ENCODE data around the gene CDHR5.

DNA sequence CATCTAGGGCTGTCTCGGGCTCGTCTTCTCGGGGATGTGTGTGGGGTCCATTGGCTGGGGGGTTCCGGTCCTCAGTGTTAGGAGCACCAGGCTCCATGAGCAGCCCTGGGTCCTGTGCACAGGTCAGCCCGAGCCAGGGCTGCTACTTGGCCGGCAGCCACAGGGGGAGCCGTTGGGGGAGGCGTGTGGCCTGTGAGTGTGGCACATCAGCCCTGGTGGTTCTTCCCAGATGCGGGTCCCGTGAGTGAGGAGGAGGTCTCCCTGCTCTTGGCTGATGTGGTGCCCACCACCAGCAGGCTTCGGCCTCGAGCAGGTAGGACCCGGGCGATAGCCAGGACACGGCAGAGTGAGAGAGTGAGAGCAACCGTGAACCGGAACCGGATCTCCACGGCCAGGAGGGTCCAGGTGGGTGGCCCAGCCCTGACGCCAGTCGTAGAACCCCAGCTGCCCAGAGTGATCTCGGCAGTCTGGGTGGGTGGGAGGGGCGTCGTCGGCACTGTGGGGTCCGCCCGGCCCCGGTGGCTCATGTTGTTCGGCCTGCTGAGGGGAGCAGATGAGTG lies 27.5 kb downstream of the CDHR5 start:
- TF ChIP-seq POLR2A (IDR thresholded peaks at IDR 0.05) (no peak), EP300 (IDR thresholded peaks at IDR 0.05; ENCODE audit: low read depth) (no peak)
- TF ChIP-seq, protein P1, sequence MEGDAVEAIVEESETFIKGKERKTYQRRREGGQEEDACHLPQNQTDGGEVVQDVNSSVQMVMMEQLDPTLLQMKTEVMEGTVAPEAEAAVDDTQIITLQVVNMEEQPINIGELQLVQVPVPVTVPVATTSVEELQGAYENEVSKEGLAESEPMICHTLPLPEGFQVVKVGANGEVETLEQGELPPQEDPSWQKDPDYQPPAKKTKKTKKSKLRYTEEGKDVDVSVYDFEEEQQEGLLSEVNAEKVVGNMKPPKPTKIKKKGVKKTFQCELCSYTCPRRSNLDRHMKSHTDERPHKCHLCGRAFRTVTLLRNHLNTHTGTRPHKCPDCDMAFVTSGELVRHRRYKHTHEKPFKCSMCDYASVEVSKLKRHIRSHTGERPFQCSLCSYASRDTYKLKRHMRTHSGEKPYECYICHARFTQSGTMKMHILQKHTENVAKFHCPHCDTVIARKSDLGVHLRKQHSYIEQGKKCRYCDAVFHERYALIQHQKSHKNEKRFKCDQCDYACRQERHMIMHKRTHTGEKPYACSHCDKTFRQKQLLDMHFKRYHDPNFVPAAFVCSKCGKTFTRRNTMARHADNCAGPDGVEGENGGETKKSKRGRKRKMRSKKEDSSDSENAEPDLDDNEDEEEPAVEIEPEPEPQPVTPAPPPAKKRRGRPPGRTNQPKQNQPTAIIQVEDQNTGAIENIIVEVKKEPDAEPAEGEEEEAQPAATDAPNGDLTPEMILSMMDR (IDR thresholded peaks at IDR 0.05): no peak
